Spleen (tissue), 11 donors: ENCODE results near the gene ECEL1. TPM values are rescaled to one million over a fixed set of nuclear protein-coding genes. Genes with fewer than 3 reads are reported as not detected.
A peak's percentile ranks its signal among the peaks of the same experiment; 100 is the strongest.

Experiments used
- DNase-seq: peaks from one replicate; pipeline ENCODE4 v3.0.0-alpha.2; 2020
- H3K27ac ChIP-seq, 8 donors: fragments of 200-600 bp; sonication (generic) in 7 of 8; 1 replicate in 4 of 8; 2 replicates in 4 of 8; pipeline versions ENCODE4 v1.5.0 to v1.8.0; 2016 to 2021; ENCODE audit warnings: inconsistent platforms in 4 of 8, mild to moderate bottlenecking in 4 of 8, moderate library complexity in 1 of 8
- H3K27me3 ChIP-seq, 7 donors: fragments of 200-600 bp; sonication (generic) in 6 of 7; replicated peaks in 1 of 7; 1 replicate in 4 of 7; 2 replicates in 3 of 7; pipeline versions ENCODE4 v1.5.0 to v1.8.0; 2016 to 2021; ENCODE audit warnings: inconsistent platforms in 3 of 7, mild to moderate bottlenecking in 1 of 7
- H3K36me3 ChIP-seq, 6 donors: fragments of 200-600 bp; sonication (generic) in 5 of 6; 1 replicate in 4 of 6; 2 replicates in 2 of 6; pipeline versions ENCODE4 v1.5.0 to v1.8.0; 2016 to 2021; ENCODE audit warnings: inconsistent platforms in 2 of 6
- H3K4me1 ChIP-seq, 6 donors: fragments of 200-600 bp; sonication (generic) in 5 of 6; 1 replicate in 3 of 6; 2 replicates in 3 of 6; pipeline versions ENCODE4 v1.5.0 to v1.8.0; 2016 to 2021; ENCODE audit warnings: inconsistent platforms in 3 of 6
- H3K4me3 ChIP-seq, 8 donors: fragments of 200-600 bp; sonication (generic) in 7 of 8; 1 replicate in 4 of 8; 2 replicates in 4 of 8; pipeline versions ENCODE4 v1.5.0 to v1.8.0; 2016 to 2021; ENCODE audit warnings: inconsistent platforms in 4 of 8, mild to moderate bottlenecking in 4 of 8, moderate library complexity in 2 of 8
- H3K9me3 ChIP-seq, 8 donors: fragments of 200-600 bp; sonication (generic) in 7 of 8; 1 replicate in 4 of 8; 2 replicates in 4 of 8; pipeline versions ENCODE4 v1.5.0 to v1.8.0; 2016 to 2021; ENCODE audit warnings: inconsistent platforms in 4 of 8
- CTCF ChIP-seq, 11 experiments: fragments of 200-600 bp in 7 of 11; fragments of 450-650 bp in 4 of 11; sonication (generic) in 4 of 11; IDR thresholded peaks in 8 of 11; conservative IDR thresholded peaks in 3 of 11; 1 replicate in 7 of 11; 2 replicates in 4 of 11; pipeline versions ENCODE4 v1.4.0 to v1.8.0; 2016 to 2021; ENCODE audit warnings: antibody characterized with exemption in 11 of 11, inconsistent platforms in 4 of 11, mild to moderate bottlenecking in 1 of 11
- POLR2A ChIP-seq, 3 donors: fragments of 450-650 bp; IDR thresholded peaks; one replicate each; pipeline ENCODE4 v1.5.1; 2017; ENCODE audit warnings: antibody characterized with exemption in 3 of 3, mild to moderate bottlenecking in 1 of 3
- POLR2AphosphoS5 ChIP-seq, 3 donors: sonication (generic); formaldehyde crosslinking; IDR thresholded peaks; one replicate each; pipeline ENCODE4 v1.5.1; 2017; ENCODE audit warnings: antibody characterized with exemption in 3 of 3
- WGBS, 5 donors: extraction: QIAGEN DNeasy Blood & Tissue Kit in 3 of 5; methylation state at CpG; one replicate each; pipeline versions ENCODE4 v1.1.5 to v1.1.7; 2013 to 2018; 5-methylcytosine and 5-hydroxymethylcytosine counted together
- intact Hi-C: fragments of 100-400 bp; cut with DNase I; formaldehyde crosslinking; loops from one replicate; pipeline ENCODE4 v1.15.0; 2023; ENCODE audit warnings: low total_unique reads
- polyA plus RNA-seq, 3 donors: library from polyadenylated mRNA; stranded (reverse); fragments of 200-250 nt; gene quantifications; one replicate each; pipeline ENCODE4 v1.2.1, GENCODE V29; 2013
- total RNA-seq, 7 donors: library from RNA; depleted of rRNA in 3 of 7; stranded (reverse); fragments of >200 nt in 3 of 7; fragmentation: NEBNext Ultra II Directional in 4 of 7; extraction: Animal tissue kit (Norgen Biotek cat#: 25700) in 4 of 7; gene quantifications; one replicate each; pipeline versions ENCODE4 v1.1.0 to v1.2.1, GENCODE V29; 2016 to 2021
- donor health status: healthy with polysubstance abuse.
- donor health status: DM: no; HTN: no; CAD: no; lungs with moderate emphysema.
- donor health status: DM: no; HTN: no; CAD: no.
- donor health status: Bipolar disorder and iron deficiency.
- donor health status: healthy.
- donor health status: DM: no; HTN: no; CAD: no.
- donor health status: DM: yes; HTN: yes; CAD: no.

Gene ECEL1
- total and polyA plus RNA-seq, 10 donors: 0.10 to 23.1 (median 0.32) TPM; not detected in 2

- no peak for DNase-seq
These were observed 37.7 kb downstream of the ECEL1 start for GRCh38 chr2:232449964-232450363.

GRCh38 chr2:232448304-232448690 lies 39.3 kb downstream of the ECEL1 start:
- peaks cover 0 to 7% (median 0%) of the 10 kb centered on the region in 7 donors for H3K27me3 ChIP-seq
- no peak for DNase-seq

More at GRCh38 chr2:232449964-232450363, 37.7 kb downstream of the ECEL1 start:
- WGBS, 5 donors: 44 to 70% (median 52%) methylated on average over 9 to 12 of the region's 12 CpGs
- peaks cover 0 to 12% (median 0%) of the 10 kb centered on the region in 6 donors for H3K4me1 ChIP-seq
- H3K9me3 ChIP-seq: no peaks in the 10 kb centered on the region
- no peaks in the 10 kb centered on the region for H3K36me3 ChIP-seq
- no peak overlapping the region for H3K27ac ChIP-seq
- H3K4me3 ChIP-seq: no peak overlapping the region
- H3K27me3 ChIP-seq: no peaks in the 10 kb centered on the region
- intact Hi-C loops: loop anchor here (10.0 kb wide), 1 partner anchor 75 kb away; the partner anchor contains the start of genes CHRND and PRSS56
- no peak for TF ChIP-seq POLR2A (IDR thresholded peaks at IDR 0.05)
- no peak for TF ChIP-seq POLR2AphosphoS5 (IDR thresholded peaks at IDR 0.05)
- TF ChIP-seq CTCF (IDR thresholded peaks at IDR 0.05 in 8 of 11, conservative IDR thresholded peaks at IDR 0.05 in 3 of 11): no peak

GRCh38 chr2:232447638-232448303 lies 39.9 kb downstream of the ECEL1 start:
- intact Hi-C loops: no loop called here
- peaks cover 0 to 18% (median 1%) of the 10 kb centered on the region in 6 donors for H3K4me1 ChIP-seq

More at GRCh38 chr2:232448304-232448690, 39.3 kb downstream of the ECEL1 start:
- intact Hi-C loops: no loop called here
- Histone ChIP-seq H3K9me3 (no peaks in the 10 kb centered on the region), H3K27ac (peak overlapping the region in 1 of 8 donors; percentile 24), H3K4me3 (no peak overlapping the region), H3K4me1 (peaks cover 0 to 18% (median 1%) of the 10 kb centered on the region in 6 donors), H3K36me3 (no peaks in the 10 kb centered on the region)
- TF ChIP-seq CTCF (IDR thresholded peaks at IDR 0.05 in 8 of 11, conservative IDR thresholded peaks at IDR 0.05 in 3 of 11) (no peak), POLR2A (IDR thresholded peaks at IDR 0.05) (no peak), POLR2AphosphoS5 (IDR thresholded peaks at IDR 0.05) (no peak)
- WGBS, 5 donors: 57 to 73% (median 61%) methylated on average over 9 to 10 of the region's 10 CpGs

More at GRCh38 chr2:232447638-232448303, 39.9 kb downstream of the ECEL1 start:
- TF ChIP-seq CTCF (IDR thresholded peaks at IDR 0.05 in 8 of 11, conservative IDR thresholded peaks at IDR 0.05 in 3 of 11) (no peak), POLR2AphosphoS5 (IDR thresholded peaks at IDR 0.05) (no peak), POLR2A (IDR thresholded peaks at IDR 0.05) (no peak)
- Histone ChIP-seq H3K36me3 (no peaks in the 10 kb centered on the region), H3K4me3 (no peak overlapping the region), H3K27me3 (peaks cover 0 to 7% (median 0%) of the 10 kb centered on the region in 7 donors), H3K9me3 (no peaks in the 10 kb centered on the region), H3K27ac (peak overlapping the region in 1 of 8 donors; percentile 24)
- no peak for DNase-seq
- 68 to 86% (median 80%) methylated on average over 11 to 18 of the region's 18 CpGs for WGBS, 5 donors
